Measurements from ENCODE around the gene CYP1A2. TPM values are rescaled to one million over a fixed set of nuclear protein-coding genes. Genes with fewer than 3 reads are reported as not detected.

The CYP1A2 gene
- total and polyA plus RNA-seq, 2 experiments from 2014 or later, result not detected

DNA sequence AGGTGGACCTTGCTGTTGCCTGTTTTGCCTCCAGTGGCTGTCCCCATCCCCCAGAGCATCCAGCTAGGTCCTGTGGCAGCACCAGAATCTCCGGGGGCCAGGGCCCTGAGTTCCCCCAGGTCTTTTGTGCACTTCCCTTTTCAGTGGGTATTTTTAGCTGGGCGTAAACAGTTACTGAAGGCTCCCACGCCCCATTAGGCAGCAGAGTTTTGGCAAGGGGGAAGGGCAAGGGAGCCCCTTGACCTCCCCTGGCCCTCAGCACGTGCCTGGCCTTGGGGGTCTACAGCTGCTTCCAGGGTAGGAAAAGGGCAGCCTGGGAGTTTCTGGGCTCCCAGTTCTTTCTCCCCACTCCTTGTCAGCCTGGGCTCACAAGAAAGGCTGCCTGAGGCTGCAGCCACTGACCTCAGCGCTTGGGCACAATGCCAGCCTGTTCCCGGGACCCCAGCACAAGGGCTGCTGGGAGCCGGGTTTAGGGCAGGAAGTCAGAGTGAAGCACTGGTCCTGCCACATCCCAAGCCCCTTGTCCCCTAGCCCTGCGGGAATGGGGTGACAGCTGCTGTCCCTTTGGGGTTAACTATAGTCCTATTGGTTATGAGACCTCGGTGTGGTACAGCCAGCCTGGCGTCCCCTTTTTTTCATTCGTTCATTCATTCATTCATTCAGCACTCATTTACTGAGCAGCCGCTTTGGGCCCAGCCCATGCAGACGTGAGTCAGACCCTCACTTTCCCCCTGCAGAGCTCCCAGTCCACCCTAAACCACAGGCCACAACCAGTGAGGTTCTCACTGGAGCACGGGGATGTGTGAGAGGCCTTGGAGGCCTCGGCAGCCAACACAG is 41.7 kb downstream of the CYP1A2 start:
- WGBS, 2 experiments (ENCODE audit: low coverage in 1 of 2, low lambda C conversion rate in 2 of 2, missing lambda C conversion rate in 2 of 2), result 55 to 56% methylated on average over 15 of the region's 15 CpGs
- peaks cover 97% of the 10 kb centered on the region for H3K79me2 ChIP-seq (ENCODE audit: insufficient read depth)
- no peaks in the 10 kb centered on the region for H3K36me3 ChIP-seq (ENCODE audit: low read depth)
- H3K4me2 ChIP-seq (ENCODE audit: unreplicated experiment), result no peak overlapping the region
- no peak overlapping the region for H2AFZ ChIP-seq
- TF ChIP-seq EZH2phosphoT487 (IDR thresholded peaks at IDR 0.05; ENCODE audit: insufficient read depth, low read depth) (no peak), EZH2 (IDR thresholded peaks at IDR 0.05; ENCODE audit: insufficient read depth, poor library complexity, severe bottlenecking) (no peak)
- peaks cover 25% of the 10 kb centered on the region for H3K4me1 ChIP-seq (ENCODE audit: insufficient read depth)
- in situ Hi-C loops (cut with MboI), result no loop called here
- 0 out of 2 replicates have a peak overlapping the region, but pooled peaks have one; percentile 4 for H3K9ac ChIP-seq
- H3F3A ChIP-seq (ENCODE audit: insufficient read depth), result peaks cover 6% of the 10 kb centered on the region; the same call in 1 of the 2 replicates
- no peak overlapping the region for H3K4me3 ChIP-seq
- no peaks in the 10 kb centered on the region for H3K27me3 ChIP-seq (replicated peaks; ENCODE audit: insufficient read depth)
- no peaks in the 10 kb centered on the region for H3K9me3 ChIP-seq (ENCODE audit: low read depth)
- H3K9me2 ChIP-seq (ENCODE audit: insufficient read depth), result no peaks in the 10 kb centered on the region
- H3K27ac ChIP-seq, result peak overlapping the region; percentile 34
- H4K20me1 ChIP-seq (ENCODE audit: insufficient read depth), result no peaks in the 10 kb centered on the region; the same call in 1 of the 2 replicates
- DNase-seq, result peak; percentile 78

DNA sequence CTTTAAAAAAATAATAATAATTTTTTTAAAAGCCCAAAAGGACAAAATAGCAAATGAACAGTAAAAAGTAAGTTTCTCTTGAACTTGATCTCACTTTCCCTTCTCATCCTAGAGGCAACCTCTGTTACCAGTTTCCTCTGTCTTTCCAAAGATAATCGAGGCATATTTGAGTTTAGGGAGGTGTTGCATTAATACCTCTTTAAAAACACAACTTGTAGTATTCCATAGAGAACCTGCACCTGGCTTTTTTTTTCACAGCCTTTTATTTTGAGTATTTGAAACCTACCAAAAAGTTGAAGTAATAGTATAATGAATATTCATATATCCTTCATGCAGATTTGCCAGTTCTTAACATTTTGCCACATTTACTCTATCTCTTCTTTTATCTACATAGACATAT is 42.4 kb downstream of the CYP1A2 start:
- in situ Hi-C loops (cut with MboI), result no loop called here
- no peaks in the 10 kb centered on the region for H3K9me2 ChIP-seq (ENCODE audit: insufficient read depth)
- no peak overlapping the region for H2AFZ ChIP-seq
- H3K9me3 ChIP-seq (ENCODE audit: low read depth), result no peaks in the 10 kb centered on the region
- no peak overlapping the region for H3K4me3 ChIP-seq
- peaks cover 6% of the 10 kb centered on the region; the same call in 1 of the 2 replicates for H3F3A ChIP-seq (ENCODE audit: insufficient read depth)
- peaks cover 97% of the 10 kb centered on the region for H3K79me2 ChIP-seq (ENCODE audit: insufficient read depth)
- H3K36me3 ChIP-seq (ENCODE audit: low read depth), result no peaks in the 10 kb centered on the region
- H4K20me1 ChIP-seq (ENCODE audit: insufficient read depth), result no peaks in the 10 kb centered on the region; the same call in 1 of the 2 replicates
- no peak overlapping the region for H3K4me2 ChIP-seq (ENCODE audit: unreplicated experiment)
- H3K27me3 ChIP-seq (replicated peaks; ENCODE audit: insufficient read depth), result no peaks in the 10 kb centered on the region
- TF ChIP-seq EZH2 (IDR thresholded peaks at IDR 0.05; ENCODE audit: insufficient read depth, poor library complexity, severe bottlenecking) (no peak), EZH2phosphoT487 (IDR thresholded peaks at IDR 0.05; ENCODE audit: insufficient read depth, low read depth) (no peak)
- DNase-seq, result no peak
- H3K27ac ChIP-seq, result peak overlapping the region; percentile 34
- 0 out of 2 replicates have a peak overlapping the region, but pooled peaks have one; percentile 4 for H3K9ac ChIP-seq
- WGBS, 2 experiments (ENCODE audit: low coverage in 1 of 2, low lambda C conversion rate in 2 of 2, missing lambda C conversion rate in 2 of 2), result 54 to 66% methylated on average over 1 of the region's 1 CpG
- H3K4me1 ChIP-seq (ENCODE audit: insufficient read depth), result peaks cover 25% of the 10 kb centered on the region

DNA sequence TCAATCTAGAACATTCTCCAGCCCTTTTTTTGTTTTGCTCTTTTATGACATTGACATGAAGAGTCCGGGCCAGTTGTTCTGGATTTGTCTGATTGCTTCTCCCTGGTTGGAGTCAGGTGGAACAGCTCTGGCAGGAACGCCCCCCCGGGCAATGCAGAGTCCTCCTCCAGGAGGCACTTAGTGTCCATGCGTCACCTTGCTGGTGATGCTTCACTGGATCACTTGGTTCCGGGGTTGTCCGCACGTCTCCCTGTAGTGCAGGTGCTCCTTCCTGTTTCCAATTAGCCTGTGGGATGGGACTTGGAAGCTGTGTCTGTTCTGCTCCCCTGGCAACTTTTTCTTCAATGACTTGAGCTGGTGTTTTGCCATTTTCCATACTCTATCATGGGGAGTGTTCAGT is 43.0 kb downstream of the CYP1A2 start:
- Histone ChIP-seq H3K9me3 (ENCODE audit: low read depth) (no peaks in the 10 kb centered on the region), H3K36me3 (ENCODE audit: low read depth) (no peaks in the 10 kb centered on the region), H4K20me1 (ENCODE audit: insufficient read depth) (no peaks in the 10 kb centered on the region; the same call in 1 of the 2 replicates), H3K27me3 (replicated peaks; ENCODE audit: insufficient read depth) (no peaks in the 10 kb centered on the region), H2AFZ (no peak overlapping the region), H3K4me2 (ENCODE audit: unreplicated experiment) (no peak overlapping the region), H3K4me1 (ENCODE audit: insufficient read depth) (peaks cover 24% of the 10 kb centered on the region), H3K27ac (no peak overlapping the region), H3K9me2 (ENCODE audit: insufficient read depth) (no peaks in the 10 kb centered on the region), H3F3A (ENCODE audit: insufficient read depth) (peaks cover 6% of the 10 kb centered on the region; the same call in 1 of the 2 replicates), H3K4me3 (no peak overlapping the region), H3K79me2 (ENCODE audit: insufficient read depth) (peaks cover 97% of the 10 kb centered on the region), H3K9ac (no peak overlapping the region)
- no peak for DNase-seq
- WGBS, 2 experiments (ENCODE audit: low coverage in 1 of 2, low lambda C conversion rate in 2 of 2, missing lambda C conversion rate in 2 of 2), result 86 to 93% methylated on average over 7 of the region's 7 CpGs
- in situ Hi-C loops (cut with MboI), result no loop called here
- TF ChIP-seq EZH2phosphoT487 (IDR thresholded peaks at IDR 0.05; ENCODE audit: insufficient read depth, low read depth) (no peak), EZH2 (IDR thresholded peaks at IDR 0.05; ENCODE audit: insufficient read depth, poor library complexity, severe bottlenecking) (no peak)

DNA sequence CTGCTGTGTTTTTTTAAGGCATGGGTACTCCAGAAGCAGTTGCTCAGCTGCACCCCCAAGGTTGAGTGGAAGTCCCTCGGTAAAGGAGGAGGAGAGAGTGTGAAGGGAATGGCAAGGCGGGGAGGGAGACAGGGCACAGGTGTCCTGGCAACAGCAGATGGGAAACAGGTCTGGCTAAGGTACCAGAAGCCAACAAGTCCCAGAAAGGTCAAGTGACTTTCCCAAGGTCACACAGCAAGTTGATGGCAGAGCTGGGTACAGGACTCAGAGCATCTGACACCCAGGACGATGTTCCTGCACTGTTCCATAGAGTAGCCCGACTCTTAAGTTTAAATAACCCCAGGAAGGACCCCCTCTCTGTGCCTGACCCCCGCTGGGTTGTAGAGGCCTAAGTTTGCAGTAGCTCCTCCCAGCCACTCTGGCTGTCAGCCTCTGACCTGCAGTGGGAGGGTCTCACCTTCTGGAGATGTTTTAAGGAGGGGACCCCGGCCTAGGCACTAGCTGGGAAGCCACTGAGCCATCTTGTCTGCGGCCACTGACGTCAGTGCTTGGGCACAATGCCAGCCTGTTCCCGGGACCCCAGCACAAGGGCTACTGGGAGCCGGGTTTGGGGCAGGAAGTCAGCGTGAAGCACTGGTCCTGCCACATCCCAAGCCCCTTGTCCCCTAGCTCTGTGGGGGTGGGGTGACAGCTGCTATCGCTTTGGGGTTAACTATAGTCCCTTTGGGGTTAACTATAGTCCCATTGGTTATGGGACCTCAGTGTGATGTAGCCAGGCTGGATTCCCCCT is 43.8 kb downstream of the CYP1A2 start:
- Histone ChIP-seq H2AFZ (no peak overlapping the region), H3K9ac (no peak overlapping the region), H3K4me3 (no peak overlapping the region), H3K9me3 (ENCODE audit: low read depth) (no peaks in the 10 kb centered on the region), H3K27me3 (replicated peaks; ENCODE audit: insufficient read depth) (no peaks in the 10 kb centered on the region), H3F3A (ENCODE audit: insufficient read depth) (peaks cover 6% of the 10 kb centered on the region; the same call in 1 of the 2 replicates), H3K79me2 (ENCODE audit: insufficient read depth) (peaks cover 97% of the 10 kb centered on the region), H3K27ac (no peak overlapping the region), H3K4me2 (ENCODE audit: unreplicated experiment) (no peak overlapping the region), H3K9me2 (ENCODE audit: insufficient read depth) (no peaks in the 10 kb centered on the region), H3K4me1 (ENCODE audit: insufficient read depth) (peaks cover 17% of the 10 kb centered on the region), H4K20me1 (ENCODE audit: insufficient read depth) (no peaks in the 10 kb centered on the region; the same call in 1 of the 2 replicates), H3K36me3 (ENCODE audit: low read depth) (no peaks in the 10 kb centered on the region)
- TF ChIP-seq EZH2phosphoT487 (IDR thresholded peaks at IDR 0.05; ENCODE audit: insufficient read depth, low read depth), result no peak
- no peak for TF ChIP-seq EZH2 (IDR thresholded peaks at IDR 0.05; ENCODE audit: insufficient read depth, poor library complexity, severe bottlenecking)
- in situ Hi-C loops (cut with MboI), result no loop called here
- no peak for DNase-seq
- WGBS, 2 experiments (ENCODE audit: low coverage in 1 of 2, low lambda C conversion rate in 2 of 2, missing lambda C conversion rate in 2 of 2), result 83 to 85% methylated on average over 11 to 12 of the region's 12 CpGs

Data from GM23248 (cell line).